Omental fat pad (tissue), 4 donors: ENCODE results near the gene SCAF11. TPM values are rescaled to one million over a fixed set of nuclear protein-coding genes. Genes with fewer than 3 reads are reported as not detected.
"Not testable (repeated sequence)": the region's sequence is repeated elsewhere in the genome, so short reads cannot be mapped to it uniquely, and the experiment has no call there.

Experiments
- ATAC-seq: fragments of 150-250 bp; one replicate; pipeline ENCODE4 v1.9.1; 2016; ENCODE audit warnings: mild to moderate bottlenecking, moderate library complexity; ENCODE audit not compliant: low FRiP score
- DNase-seq: peaks from one replicate; pipeline ENCODE4 v3.0.0-alpha.2; 2019; ENCODE audit warnings: low spot score
- CTCF ChIP-seq, 3 donors: fragments of 450-650 bp; IDR thresholded peaks; one replicate each; pipeline ENCODE4 v1.5.1; 2016 to 2017; ENCODE audit warnings: antibody characterized with exemption in 3 of 3, mild to moderate bottlenecking in 3 of 3, moderate library complexity in 2 of 3
- total RNA-seq, 4 donors: library from RNA; depleted of rRNA; stranded (reverse); fragments of >200 nt; gene quantifications; one replicate each; pipeline ENCODE4 v1.1.0, GENCODE V29; 2016

The SCAF11 gene, protein sequence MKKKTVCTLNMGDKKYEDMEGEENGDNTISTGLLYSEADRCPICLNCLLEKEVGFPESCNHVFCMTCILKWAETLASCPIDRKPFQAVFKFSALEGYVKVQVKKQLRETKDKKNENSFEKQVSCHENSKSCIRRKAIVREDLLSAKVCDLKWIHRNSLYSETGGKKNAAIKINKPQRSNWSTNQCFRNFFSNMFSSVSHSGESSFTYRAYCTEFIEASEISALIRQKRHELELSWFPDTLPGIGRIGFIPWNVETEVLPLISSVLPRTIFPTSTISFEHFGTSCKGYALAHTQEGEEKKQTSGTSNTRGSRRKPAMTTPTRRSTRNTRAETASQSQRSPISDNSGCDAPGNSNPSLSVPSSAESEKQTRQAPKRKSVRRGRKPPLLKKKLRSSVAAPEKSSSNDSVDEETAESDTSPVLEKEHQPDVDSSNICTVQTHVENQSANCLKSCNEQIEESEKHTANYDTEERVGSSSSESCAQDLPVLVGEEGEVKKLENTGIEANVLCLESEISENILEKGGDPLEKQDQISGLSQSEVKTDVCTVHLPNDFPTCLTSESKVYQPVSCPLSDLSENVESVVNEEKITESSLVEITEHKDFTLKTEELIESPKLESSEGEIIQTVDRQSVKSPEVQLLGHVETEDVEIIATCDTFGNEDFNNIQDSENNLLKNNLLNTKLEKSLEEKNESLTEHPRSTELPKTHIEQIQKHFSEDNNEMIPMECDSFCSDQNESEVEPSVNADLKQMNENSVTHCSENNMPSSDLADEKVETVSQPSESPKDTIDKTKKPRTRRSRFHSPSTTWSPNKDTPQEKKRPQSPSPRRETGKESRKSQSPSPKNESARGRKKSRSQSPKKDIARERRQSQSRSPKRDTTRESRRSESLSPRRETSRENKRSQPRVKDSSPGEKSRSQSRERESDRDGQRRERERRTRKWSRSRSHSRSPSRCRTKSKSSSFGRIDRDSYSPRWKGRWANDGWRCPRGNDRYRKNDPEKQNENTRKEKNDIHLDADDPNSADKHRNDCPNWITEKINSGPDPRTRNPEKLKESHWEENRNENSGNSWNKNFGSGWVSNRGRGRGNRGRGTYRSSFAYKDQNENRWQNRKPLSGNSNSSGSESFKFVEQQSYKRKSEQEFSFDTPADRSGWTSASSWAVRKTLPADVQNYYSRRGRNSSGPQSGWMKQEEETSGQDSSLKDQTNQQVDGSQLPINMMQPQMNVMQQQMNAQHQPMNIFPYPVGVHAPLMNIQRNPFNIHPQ (N-terminal part only)
- total RNA-seq: 100 to 1,000 TPM; 110 to 205 (median 156) TPM

DNA sequence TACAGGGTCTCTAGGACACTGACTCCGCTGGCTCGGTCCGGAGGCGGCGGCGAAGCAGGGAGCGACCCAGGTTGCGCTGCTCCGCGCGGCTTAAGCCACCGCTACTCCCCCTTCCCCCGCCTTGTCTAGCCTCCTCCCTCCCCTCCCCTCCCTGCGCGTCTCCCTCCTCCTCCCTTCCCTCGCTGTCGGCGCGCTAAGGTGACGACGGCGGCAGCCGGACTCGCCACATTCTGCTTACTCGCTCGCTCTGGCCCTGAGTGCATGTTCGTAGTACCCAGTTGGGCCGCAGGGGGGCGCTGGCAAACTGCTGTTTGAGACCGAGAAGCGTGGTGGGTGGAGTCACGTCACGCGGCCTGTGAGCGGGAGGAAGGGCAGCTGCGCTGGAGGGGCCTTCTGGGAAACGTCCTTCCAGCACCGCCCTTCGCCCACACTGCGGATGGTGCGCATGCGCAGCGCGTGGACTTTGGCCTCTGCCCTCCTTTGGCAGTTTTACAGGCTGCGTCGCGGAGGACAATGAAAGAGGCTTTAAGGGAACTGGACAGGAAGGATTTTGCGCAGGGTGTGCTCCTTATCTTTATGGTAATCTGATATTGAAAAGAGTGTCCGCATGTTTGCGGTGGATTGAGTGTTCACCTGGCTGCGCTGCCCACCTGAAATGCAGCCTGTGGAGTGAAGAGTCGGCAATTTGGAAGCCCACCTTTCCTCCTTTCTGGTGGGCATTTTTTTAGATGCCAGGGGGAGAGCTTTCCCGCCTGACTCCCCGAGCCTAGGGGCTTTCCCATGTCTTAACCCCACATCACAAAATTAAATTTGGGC, at the start of gene SCAF11:
SCAF11 (minus strand) TSS at position 107 of the 816 bp plus-strand sequence. CDS start 26,407 bp downstream, outside the sequence.
- DNase-seq: peak; percentile 100
- peak in 2 of 3 donors; percentile 98 for TF ChIP-seq CTCF (IDR thresholded peaks at IDR 0.05)
- peak; percentile 95 for ATAC-seq

DNA sequence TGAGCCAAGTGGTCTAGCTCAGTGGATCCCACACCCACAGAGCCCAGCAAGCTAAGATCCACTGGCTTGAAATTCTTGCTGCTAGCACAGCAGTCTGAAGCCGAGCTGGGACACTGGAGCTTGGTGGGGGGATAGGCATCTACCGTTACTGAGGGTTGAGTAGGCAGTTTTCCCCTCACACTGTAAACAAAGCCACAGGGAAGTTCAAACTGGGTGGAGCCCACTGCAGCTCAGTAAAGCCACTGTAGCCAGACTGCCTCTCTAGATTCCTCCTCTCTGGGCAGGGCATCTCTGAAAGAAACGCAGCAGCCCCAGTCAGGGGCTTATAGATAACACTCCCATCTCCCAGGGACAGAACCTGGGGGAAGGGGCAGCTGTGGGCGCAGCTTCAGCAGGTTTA, 46.7 kb upstream of the SCAF11 start:
- ATAC-seq, DNase-seq: not testable (repeated sequence)

- DNase-seq (no peak), ATAC-seq (no peak)
- no peak for TF ChIP-seq CTCF (IDR thresholded peaks at IDR 0.05)
Observed at GRCh38 chr12:46027172-46027571, 36.8 kb upstream of the SCAF11 start.

DNA sequence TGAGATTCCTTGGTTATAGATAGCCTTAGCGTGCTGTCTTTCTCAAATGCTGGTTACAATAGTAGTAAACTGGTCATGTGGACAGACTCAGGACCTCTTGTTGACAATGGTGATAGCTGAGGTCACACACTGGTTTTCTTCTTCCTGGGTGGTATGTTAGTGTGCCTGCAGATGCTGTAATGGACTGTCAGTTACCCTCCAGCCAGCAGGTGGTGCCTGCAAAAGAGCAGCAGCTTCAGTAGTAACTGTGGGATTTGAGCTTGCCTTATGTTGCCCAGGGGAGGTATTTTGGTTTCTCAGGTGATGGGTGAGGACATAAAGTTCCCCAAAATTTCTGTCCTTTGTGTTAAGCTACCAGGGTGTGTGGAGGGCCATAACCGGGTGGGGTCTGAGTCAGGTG, 33.7 kb upstream of the SCAF11 start:
- ATAC-seq: no peak
- DNase-seq: no peak
- TF ChIP-seq CTCF (IDR thresholded peaks at IDR 0.05): no peak

DNA sequence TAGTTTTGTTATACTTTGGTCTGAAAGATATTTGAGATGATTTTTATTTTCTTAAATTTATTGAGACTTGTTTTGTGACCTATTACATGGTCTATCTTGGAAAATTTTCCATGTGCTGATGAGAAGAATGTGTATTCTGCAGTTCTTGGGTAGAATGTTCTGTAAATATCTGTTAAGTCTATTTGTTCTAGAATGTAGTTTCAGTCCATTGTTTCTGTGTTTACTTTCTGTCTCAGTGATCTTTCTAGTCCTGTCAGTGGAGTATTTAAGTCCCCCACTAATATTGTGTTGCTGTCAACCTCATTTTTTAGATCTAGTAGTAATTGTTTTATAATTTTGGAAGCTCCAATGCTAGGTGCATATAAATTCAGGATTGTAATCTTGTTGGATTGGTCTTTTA, 30.4 kb upstream of the SCAF11 start:
- no peak for DNase-seq
- no peak for TF ChIP-seq CTCF (IDR thresholded peaks at IDR 0.05)
- no peak for ATAC-seq

DNA sequence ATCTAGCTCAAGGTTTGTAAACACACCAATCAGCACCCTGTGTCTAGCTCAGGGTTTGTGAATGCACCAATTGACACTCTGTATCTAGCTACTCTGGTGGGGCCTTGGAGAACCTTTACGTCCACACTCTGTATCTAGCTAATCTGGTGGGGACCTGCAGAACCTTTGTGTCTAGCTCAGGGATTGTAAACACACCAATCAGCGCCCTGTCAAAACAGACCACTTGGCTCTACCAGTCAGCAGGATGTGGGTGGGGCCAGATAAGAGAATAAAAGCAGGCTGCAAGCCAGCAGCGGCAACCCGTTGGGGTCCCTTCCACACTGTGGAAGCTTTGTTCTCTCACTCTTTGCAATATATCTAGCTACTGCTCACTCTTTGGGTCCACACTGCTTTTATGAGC, 28.3 kb upstream of the SCAF11 start:
- ATAC-seq, DNase-seq: not testable (repeated sequence)

- not testable (repeated sequence) for DNase-seq, ATAC-seq
Observed at GRCh38 chr12:46017866-46018375, 27.5 kb upstream of the SCAF11 start.
